Neural progenitor cell (in vitro differentiated cells): ENCODE results near the gene PRPF18. TPM values are rescaled to one million over a fixed set of nuclear protein-coding genes. Genes with fewer than 3 reads are reported as not detected.

Experiments used
- DNase-seq: peaks from one replicate; pipeline ENCODE4 v3.0.0-alpha.2; 2016; ENCODE audit warnings: low spot score
- H2AFZ ChIP-seq: fragments of 200-600 bp; sonication (generic); replicated peaks from 2 replicates; pipeline ENCODE4 v1.6.1; 2016; ENCODE audit warnings: antibody characterized with exemption
- H3F3A ChIP-seq: fragments of 200-600 bp; sonication (generic); 2 replicates; pipeline ENCODE4 v1.6.1; 2016; ENCODE audit warnings: antibody characterized with exemption, low read depth
- H3K27ac ChIP-seq: fragments of 200-600 bp; sonication (generic); 2 replicates; pipeline ENCODE4 v1.5.1; 2016; ENCODE audit warnings: mild to moderate bottlenecking
- H3K27me3 ChIP-seq: fragments of 200-600 bp; sonication (generic); 2 replicates; pipeline ENCODE4 v1.6.1; 2016; ENCODE audit warnings: mild to moderate bottlenecking, moderate library complexity
- H3K36me3 ChIP-seq: fragments of 200-600 bp; sonication (generic); 2 replicates; pipeline ENCODE4 v1.5.1; 2016
- H3K4me1 ChIP-seq: fragments of 200-600 bp; sonication (generic); 2 replicates; pipeline ENCODE4 v1.6.1; 2016; ENCODE audit warnings: mixed run types
- H3K4me2 ChIP-seq: fragments of 200-600 bp; sonication (generic); 2 replicates; pipeline ENCODE4 v1.6.1; 2016
- H3K4me3 ChIP-seq: fragments of 200-600 bp; sonication (generic); 2 replicates; pipeline ENCODE4 v1.5.1; 2016
- H3K79me2 ChIP-seq: fragments of 200-600 bp; sonication (generic); 2 replicates; pipeline ENCODE4 v1.6.1; 2016; ENCODE audit warnings: low read depth
- H3K9ac ChIP-seq: fragments of 200-600 bp; sonication (generic); 2 replicates; pipeline ENCODE4 v1.6.1; 2016
- H3K9me3 ChIP-seq: fragments of 200-600 bp; sonication (generic); 2 replicates; pipeline ENCODE4 v1.5.1; 2016; ENCODE audit warnings: low read depth
- H4K20me1 ChIP-seq: fragments of 200-600 bp; sonication (generic); 2 replicates; pipeline ENCODE4 v1.6.1; 2016; ENCODE audit warnings: low read depth
- H3K27ac Mint-ChIP-seq: 3 replicates; pipeline ENCODE4 v1.8.0; 2021; ENCODE audit warnings: mixed read lengths
- H3K27me3 Mint-ChIP-seq: 2 replicates; pipeline ENCODE4 v1.8.0; 2022; ENCODE audit warnings: low read depth, mild to moderate bottlenecking, inconsistent platforms, moderate library complexity, mixed read lengths; ENCODE audit not compliant: insufficient read depth
- H3K36me3 Mint-ChIP-seq: 3 replicates; pipeline ENCODE4 v1.8.0; 2021; ENCODE audit warnings: mixed read lengths
- H3K4me1 Mint-ChIP-seq: 3 replicates; pipeline ENCODE4 v1.8.0; 2021; ENCODE audit warnings: mixed read lengths
- H3K4me3 Mint-ChIP-seq: 3 replicates; pipeline ENCODE4 v1.8.0; 2021; ENCODE audit warnings: mild to moderate bottlenecking, moderate library complexity, mixed read lengths
- H3K9me3 Mint-ChIP-seq: 3 replicates; pipeline ENCODE4 v1.8.0; 2020; ENCODE audit warnings: mixed read lengths
- CTCF ChIP-seq: fragments of 200-600 bp; sonication (generic); IDR thresholded peaks from 2 replicates; pipeline ENCODE4 v1.5.1; 2017; ENCODE audit warnings: antibody characterized with exemption, mild to moderate bottlenecking
- EZH2 ChIP-seq: fragments of 200-600 bp; sonication (generic); IDR thresholded peaks from 2 replicates; pipeline ENCODE4 v1.6.1; 2017; ENCODE audit warnings: antibody characterized with exemption, mild to moderate bottlenecking, moderate library complexity
- EZH2phosphoT487 ChIP-seq: fragments of 200-600 bp; sonication (generic); IDR thresholded peaks from 2 replicates; pipeline ENCODE4 v1.6.1; 2017; ENCODE audit warnings: antibody characterized with exemption
- total RNA-seq: library from RNA; depleted of rRNA; stranded (reverse); fragments of >200 nt; gene quantifications from 2 replicates; pipeline ENCODE4 v1.2.3, GENCODE V29; 2015; ENCODE audit warnings: low replicate concordance

The PRPF18 gene
- total RNA-seq, 1 donor from 2014 or later = 30.8 TPM

GRCh38 chr10:13678101-13678843 lies 91.5 kb downstream of the PRPF18 start:
- Mint-ChIP-seq H3K9me3 (no peaks in the 10 kb centered on the region), H3K4me1 (peaks cover 16% of the 10 kb centered on the region), H3K4me3 (no peak overlapping the region), H3K27me3 (peaks cover 3% of the 10 kb centered on the region), H3K27ac (no peak overlapping the region), H3K36me3 (peaks cover 24% of the 10 kb centered on the region)
- Histone ChIP-seq H3K79me2 (no peaks in the 10 kb centered on the region), H3K4me2 (no peak overlapping the region), H3K27me3 (no peaks in the 10 kb centered on the region), H3K36me3 (no peaks in the 10 kb centered on the region), H3K27ac (no peak overlapping the region), H3K9me3 (no peaks in the 10 kb centered on the region), H4K20me1 (no peaks in the 10 kb centered on the region), H3F3A (peaks cover 8% of the 10 kb centered on the region), H3K4me1 (peaks cover 21% of the 10 kb centered on the region), H3K9ac (no peak overlapping the region), H2AFZ (no peak overlapping the region), H3K4me3 (no peak overlapping the region)
- no peak for TF ChIP-seq EZH2phosphoT487
- TF ChIP-seq CTCF = no peak
- no peak for TF ChIP-seq EZH2
- no peak for DNase-seq

Other genes starting within 250 kb of the PRPF18 start
- gene SEPHS1, start 238.7 kb upstream of the PRPF18 start, total RNA-seq = 94.9 and 95.9 TPM in 2 replicates
- 7.5 and 9.1 TPM in 2 replicates for gene BEND7, start 58.0 kb upstream of the PRPF18 start, total RNA-seq